Aorta (tissue), 5 donors: Measurements from ENCODE around the gene TRIP4. TPM values are rescaled to one million over a fixed set of nuclear protein-coding genes. Genes with fewer than 3 reads are reported as not detected.
A peak's percentile ranks its signal among the peaks of the same experiment; 100 is the strongest.

Source experiments
- ATAC-seq: fragments of 200-7000 bp; cut with Tn5 transposase; one replicate; pipeline ENCODE4 v1.9.1; 2022; ENCODE audit warnings: moderate library complexity; ENCODE audit not compliant: low FRiP score
- DNase-seq, 2 donors: peaks; one replicate each; pipeline ENCODE4 v3.0.0-alpha.2; 2020
- H3K27ac ChIP-seq, 2 donors: one replicate each; pipeline ENCODE4 v1.5.1; 2013; ENCODE audit warnings: low read length in 2 of 2, mild to moderate bottlenecking in 2 of 2, moderate library complexity in 2 of 2, control low read depth in 1 of 2, inconsistent platforms in 1 of 2, low read depth in 1 of 2
- H3K27me3 ChIP-seq, 2 donors: one replicate each; pipeline ENCODE4 v1.6.1; 2013; ENCODE audit warnings: control low read depth in 1 of 2, low read length in 1 of 2, mild to moderate bottlenecking in 1 of 2, moderate library complexity in 1 of 2; ENCODE audit not compliant: insufficient read depth in 2 of 2, control insufficient read depth in 1 of 2
- H3K36me3 ChIP-seq, 2 donors: one replicate each; pipeline ENCODE4 v1.6.1; 2013; ENCODE audit warnings: control low read depth in 1 of 2, low read length in 1 of 2, mild to moderate bottlenecking in 1 of 2; ENCODE audit not compliant: insufficient read depth in 2 of 2, control insufficient read depth in 1 of 2
- H3K4me1 ChIP-seq, 2 donors: one replicate each; pipeline ENCODE4 v1.6.1; 2013; ENCODE audit warnings: low read length in 2 of 2, control low read depth in 1 of 2, mild to moderate bottlenecking in 1 of 2, moderate library complexity in 1 of 2; ENCODE audit not compliant: insufficient read depth in 2 of 2, control insufficient read depth in 1 of 2
- H3K4me3 ChIP-seq, 2 donors: one replicate each; pipeline ENCODE4 v1.5.1; 2013; ENCODE audit warnings: low read length in 2 of 2, control low read depth in 1 of 2, mild to moderate bottlenecking in 1 of 2
- H3K9me3 ChIP-seq: one replicate; pipeline ENCODE4 v1.6.1; 2013; ENCODE audit warnings: mild to moderate bottlenecking, low read length; ENCODE audit not compliant: control insufficient read depth
- WGBS, 2 donors: extraction: QIAGEN DNeasy Blood & Tissue Kit; methylation state at CpG; one replicate each; pipeline ENCODE4 v1.1.7; 2013; 5-methylcytosine and 5-hydroxymethylcytosine counted together
- intact Hi-C, 2 donors: fragments of 100-400 bp; cut with DNase I; formaldehyde crosslinking; loops; one replicate each; pipeline versions ENCODE4 v1.14.2 to v1.15.0; 2022
- polyA plus RNA-seq, 2 donors: library from polyadenylated mRNA; stranded (reverse); fragments of 200-250 nt; gene quantifications; one replicate each; pipeline ENCODE4 v1.2.3, GENCODE V29; 2013
- total RNA-seq, 2 donors: library from RNA; stranded (reverse); fragmentation: NEBNext Ultra II Directional; extraction: Animal tissue kit (Norgen Biotek cat#: 25700); gene quantifications; one replicate each; pipeline ENCODE4 v1.2.1, GENCODE V29; 2021
- donor health status: healthy with polysubstance abuse.
- donor health status: Bipolar disorder and iron deficiency.
- donor health status: DM: no; HTN: no; CAD: no.
- donor health status: DM: no; HTN: no; CAD: no.
- donor health status: DM: yes; HTN: yes; CAD: no.

Gene TRIP4
- total and polyA plus RNA-seq, 4 donors, result 23.3 to 31.2 (median 26.8) TPM

GRCh38 chr15:64461721-64462162, 74.1 kb downstream of the TRIP4 start:
- H3K36me3 ChIP-seq, result peaks cover 0 to 2% of the 10 kb centered on the region in 2 donors
- WGBS, 2 donors, result 4 to 8% methylated on average over 5 of the region's 5 CpGs
- DNase-seq (no peak), ATAC-seq (no peak)
- H3K27ac ChIP-seq, result peak overlapping the region in 1 of 2 donors; percentile 56
- intact Hi-C loops, result no loop called here
- H3K9me3 ChIP-seq, result no peaks in the 10 kb centered on the region
- H3K27me3 ChIP-seq, result no peaks in the 10 kb centered on the region
- peak overlapping the region; percentile 79 to 100 for H3K4me3 ChIP-seq
- H3K4me1 ChIP-seq, result peaks cover 4 to 11% of the 10 kb centered on the region in 2 donors

- H3K27ac ChIP-seq, result no peak overlapping the region
- H3K4me1 ChIP-seq, result peaks cover 4 to 11% of the 10 kb centered on the region in 2 donors
- intact Hi-C loops, result no loop called here
- no peak for ATAC-seq
- DNase-seq, result no peak
- H3K36me3 ChIP-seq, result peaks cover 0 to 2% of the 10 kb centered on the region in 2 donors
- H3K27me3 ChIP-seq, result no peaks in the 10 kb centered on the region
- H3K4me3 ChIP-seq, result no peak overlapping the region
- no peaks in the 10 kb centered on the region for H3K9me3 ChIP-seq
These were observed 74.9 kb downstream of the TRIP4 start for GRCh38 chr15:64462492-64462891.

GRCh38 chr15:64464276-64465005, 76.8 kb downstream of the TRIP4 start:
- Histone ChIP-seq H3K9me3 (no peaks in the 10 kb centered on the region), H3K27ac (no peak overlapping the region), H3K27me3 (no peaks in the 10 kb centered on the region), H3K4me1 (peaks cover 4 to 11% of the 10 kb centered on the region in 2 donors), H3K4me3 (no peak overlapping the region), H3K36me3 (no peaks in the 10 kb centered on the region)
- ATAC-seq (no peak), DNase-seq (no peak)
- intact Hi-C loops, result no loop called here
- 76 to 81% methylated on average over 3 of the region's 3 CpGs for WGBS, 2 donors

- H3K9me3 ChIP-seq, result no peaks in the 10 kb centered on the region
- H3K36me3 ChIP-seq, result no peaks in the 10 kb centered on the region
- no peak overlapping the region for H3K27ac ChIP-seq
- no peak for DNase-seq
- H3K27me3 ChIP-seq, result no peaks in the 10 kb centered on the region
- WGBS, 2 donors, result 65 to 73% methylated on average over 4 of the region's 4 CpGs
- ATAC-seq, result no peak
- intact Hi-C loops, result no loop called here
- peaks cover 4 to 11% of the 10 kb centered on the region in 2 donors for H3K4me1 ChIP-seq
- H3K4me3 ChIP-seq, result no peak overlapping the region
These were observed 78.9 kb downstream of the TRIP4 start for GRCh38 chr15:64466408-64467141.

- intact Hi-C loops, result no loop called here
- DNase-seq (no peak), ATAC-seq (no peak)
- no peaks in the 10 kb centered on the region for H3K4me1 ChIP-seq
- H3K27me3 ChIP-seq, result no peaks in the 10 kb centered on the region
- no peak overlapping the region for H3K4me3 ChIP-seq
- H3K36me3 ChIP-seq, result no peaks in the 10 kb centered on the region
- H3K27ac ChIP-seq, result no peak overlapping the region
- H3K9me3 ChIP-seq, result no peaks in the 10 kb centered on the region
- 98 to 99% methylated on average over 4 of the region's 4 CpGs for WGBS, 2 donors
These were observed 84.5 kb downstream of the TRIP4 start for GRCh38 chr15:64472161-64472560.

GRCh38 chr15:64474846-64475245, 87.2 kb downstream of the TRIP4 start:
- Histone ChIP-seq H3K27me3 (no peaks in the 10 kb centered on the region), H3K36me3 (no peaks in the 10 kb centered on the region), H3K27ac (no peak overlapping the region), H3K4me3 (no peak overlapping the region), H3K9me3 (no peaks in the 10 kb centered on the region), H3K4me1 (no peaks in the 10 kb centered on the region)
- DNase-seq (no peak), ATAC-seq (no peak)
- 79 to 84% methylated on average over 2 of the region's 2 CpGs for WGBS, 2 donors
- intact Hi-C loops, result no loop called here

GRCh38 chr15:64476550-64476949, 88.9 kb downstream of the TRIP4 start:
- Histone ChIP-seq H3K9me3 (no peaks in the 10 kb centered on the region), H3K36me3 (no peaks in the 10 kb centered on the region), H3K27ac (no peak overlapping the region), H3K4me3 (no peak overlapping the region), H3K4me1 (no peaks in the 10 kb centered on the region), H3K27me3 (no peaks in the 10 kb centered on the region)
- intact Hi-C loops, result no loop called here
- no peak for ATAC-seq
- 93 to 100% methylated on average over 1 of the region's 1 CpG for WGBS, 2 donors
- no peak for DNase-seq

GRCh38 chr15:64478863-64479262, 91.2 kb downstream of the TRIP4 start:
- H3K36me3 ChIP-seq, result no peaks in the 10 kb centered on the region
- H3K9me3 ChIP-seq, result no peaks in the 10 kb centered on the region
- intact Hi-C loops, result no loop called here
- no peak overlapping the region for H3K4me3 ChIP-seq
- no peak for DNase-seq
- no peak for ATAC-seq
- H3K4me1 ChIP-seq, result no peaks in the 10 kb centered on the region
- H3K27ac ChIP-seq, result no peak overlapping the region
- H3K27me3 ChIP-seq, result no peaks in the 10 kb centered on the region
- WGBS, 2 donors, result 2 to 40% methylated on average over 1 of the region's 1 CpG

GRCh38 chr15:64480891-64481290, 93.3 kb downstream of the TRIP4 start:
- H3K4me3 ChIP-seq, result no peak overlapping the region
- no peaks in the 10 kb centered on the region for H3K27me3 ChIP-seq
- no peaks in the 10 kb centered on the region for H3K9me3 ChIP-seq
- WGBS, 2 donors, result 83 to 86% methylated on average over 4 of the region's 4 CpGs
- H3K36me3 ChIP-seq, result no peaks in the 10 kb centered on the region
- H3K27ac ChIP-seq, result no peak overlapping the region
- no peaks in the 10 kb centered on the region for H3K4me1 ChIP-seq
- ATAC-seq, result no peak
- DNase-seq, result no peak
- intact Hi-C loops, result no loop called here
